GM13976 (cell line): ENCODE results near the gene NMRK2.
"Not testable (repeated sequence)": the region's sequence is repeated elsewhere in the genome, so short reads cannot be mapped to it uniquely, and the experiment has no call there.

ENCODE experiments used
- DNase-seq: peaks from one replicate; pipeline ENCODE4 v3.0.0; 2012; ENCODE audit warnings: low spot score
- CTCF ChIP-seq: IDR thresholded peaks from 2 replicates; pipeline ENCODE4 v1.5.1; 2012; ENCODE audit warnings: borderline replicate concordance, mild to moderate bottlenecking; ENCODE audit not compliant: insufficient read depth; ENCODE audit errors: extremely low read depth, missing control alignments, control extremely low read depth
- in situ Hi-C: fragments of 300-500 bp; cut with MboI; formaldehyde crosslinking; loops from one replicate; pipeline ENCODE4 v1.12.0; 2022; ENCODE audit warnings: low sequenced_read_pairs, mixed read lengths, inconsistent platforms; ENCODE audit not compliant: unreplicated experiment

NMRK2 gene

GRCh38 chr19:3959766-3960131 is 26.9 kb downstream of the NMRK2 start:
- no peak for TF ChIP-seq CTCF
- no peak for DNase-seq
- in situ Hi-C loops: no loop called here

GRCh38 chr19:3961007-3961406 is 28.1 kb downstream of the NMRK2 start:
- DNase-seq: no peak
- in situ Hi-C loops: no loop called here
- TF ChIP-seq CTCF: no peak

- no peak for TF ChIP-seq CTCF
- in situ Hi-C loops: no loop called here
- no peak for DNase-seq
Observed at GRCh38 chr19:3963458-3964255, 30.8 kb downstream of the NMRK2 start.

- in situ Hi-C loops: no loop called here
- DNase-seq: no peak
- no peak for TF ChIP-seq CTCF
Observed at GRCh38 chr19:3964256-3965194, 31.7 kb downstream of the NMRK2 start.

- in situ Hi-C loops: no loop called here
- TF ChIP-seq CTCF: no peak
- no peak for DNase-seq
Observed at GRCh38 chr19:3966051-3967017, 33.5 kb downstream of the NMRK2 start.

GRCh38 chr19:3967983-3968382 is 35.1 kb downstream of the NMRK2 start:
- DNase-seq, in situ Hi-C loops: not testable (repeated sequence)
